Neuron (in vitro differentiated cells): ENCODE data around the gene SH2D3A.
"Not testable (repeated sequence)": the region's sequence is repeated elsewhere in the genome, so short reads cannot be mapped to it uniquely, and the experiment has no call there.

Experiments
- H2AFZ ChIP-seq: one replicate; pipeline ENCODE4 v1.6.1; 2013; ENCODE audit warnings: low read depth, mild to moderate bottlenecking, inconsistent platforms, low read length, moderate library complexity
- H3K27me3 ChIP-seq: one replicate; pipeline ENCODE4 v1.6.1; 2013; ENCODE audit warnings: low read length; ENCODE audit not compliant: insufficient read depth
- H3K36me3 ChIP-seq: one replicate; pipeline ENCODE4 v1.6.1; 2013; ENCODE audit warnings: low read length; ENCODE audit not compliant: insufficient read depth
- H3K4me1 ChIP-seq: one replicate; pipeline ENCODE4 v1.6.1; 2013; ENCODE audit warnings: low read length; ENCODE audit not compliant: insufficient read depth
- H3K4me3 ChIP-seq: 2 replicates; pipeline ENCODE4 v1.5.1; 2013; ENCODE audit warnings: mild to moderate bottlenecking, low read length, moderate library complexity
- H3K9me3 ChIP-seq: one replicate; pipeline ENCODE4 v1.6.1; 2013; ENCODE audit warnings: low read length

Gene SH2D3A

DNA sequence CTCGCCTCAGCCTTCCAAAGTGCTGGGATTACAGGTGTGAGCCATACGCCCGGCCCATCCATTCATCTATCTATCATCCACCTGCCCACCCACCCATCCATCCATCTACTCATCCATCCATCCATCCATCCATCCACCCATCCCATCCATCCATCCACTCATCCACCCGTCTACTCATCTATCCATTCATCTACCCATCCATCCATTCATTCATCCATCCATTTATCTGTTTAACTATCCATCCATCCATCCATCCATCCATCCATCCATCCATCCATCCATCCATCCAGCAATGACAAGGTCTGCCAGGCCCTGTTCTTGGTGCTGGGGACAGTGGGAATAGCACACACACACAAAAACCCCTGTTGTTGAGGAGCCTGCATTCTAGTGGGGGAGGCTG, 9.8 kb upstream of the SH2D3A start:
- Histone ChIP-seq H3K4me3 (no peak overlapping the region), H3K36me3 (no peaks in the 10 kb centered on the region), H3K27me3 (no peaks in the 10 kb centered on the region), H2AFZ (no peak overlapping the region), H3K4me1 (no peaks in the 10 kb centered on the region), H3K9me3 (no peaks in the 10 kb centered on the region)

DNA sequence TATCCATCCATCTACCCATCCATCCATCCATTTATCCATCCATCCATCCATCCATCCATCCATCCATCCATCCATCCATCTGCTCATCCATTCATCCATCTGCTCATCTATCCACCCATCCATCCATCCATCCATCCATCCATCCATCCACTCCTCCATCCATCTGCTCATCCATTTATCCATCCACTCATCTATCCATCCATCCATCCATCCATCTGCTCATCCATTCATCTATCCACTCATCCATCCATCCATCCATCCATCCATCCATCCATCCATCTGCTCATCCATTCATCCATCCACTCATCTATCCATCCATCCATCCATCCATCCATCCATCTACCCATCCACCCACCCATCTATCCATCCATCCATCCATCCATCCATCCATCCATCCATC, 8.8 kb upstream of the SH2D3A start:
- H2AFZ ChIP-seq, H3K4me3 ChIP-seq, H3K27me3 ChIP-seq, H3K9me3 ChIP-seq, H3K36me3 ChIP-seq, H3K4me1 ChIP-seq: not testable (repeated sequence)

DNA sequence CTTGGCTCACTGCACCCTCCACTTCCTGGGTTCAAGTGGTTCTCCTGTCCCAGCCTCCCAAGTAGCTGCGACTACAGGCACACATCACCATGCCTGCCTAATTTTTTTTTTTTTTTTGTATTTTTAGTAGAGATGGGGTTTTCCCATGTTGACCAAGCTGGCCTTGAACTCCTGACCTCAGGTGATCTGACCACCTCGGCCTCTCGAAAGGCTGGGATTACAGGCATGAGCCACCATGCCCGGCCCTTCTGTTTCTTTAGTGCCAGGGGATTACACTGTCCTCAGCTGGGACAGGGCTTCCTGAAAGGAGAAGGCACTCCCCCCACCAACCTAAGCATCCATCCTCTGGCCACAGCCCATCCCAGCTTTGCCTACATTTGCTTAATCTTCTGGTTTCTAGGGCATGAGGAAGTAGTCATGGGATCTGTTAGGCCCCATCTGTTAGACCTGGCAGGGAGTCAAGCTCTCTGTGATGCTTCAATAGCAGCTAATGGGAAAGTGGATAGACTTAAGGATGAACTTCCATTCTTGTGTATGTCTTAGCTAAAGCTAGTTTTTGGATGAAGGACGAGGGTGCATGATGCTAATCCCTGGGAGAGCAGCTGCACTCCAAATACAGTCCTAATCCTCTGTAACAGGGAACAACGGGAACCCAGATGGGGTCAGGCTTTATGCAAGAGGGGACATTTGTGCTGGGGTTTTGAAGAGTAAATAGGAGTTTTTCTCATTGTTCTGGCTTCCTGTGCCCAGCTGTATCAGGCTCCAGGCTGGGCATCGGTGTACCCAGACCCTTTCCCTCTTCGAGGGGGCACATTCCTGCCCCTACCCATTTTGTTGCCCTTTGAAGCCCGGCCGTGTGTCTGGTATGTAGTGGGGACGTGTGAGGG, 7.8 kb upstream of the SH2D3A start:
- Histone ChIP-seq H3K9me3 (no peaks in the 10 kb centered on the region), H3K27me3 (no peaks in the 10 kb centered on the region), H3K4me3 (no peak overlapping the region), H3K36me3 (no peaks in the 10 kb centered on the region), H2AFZ (no peak overlapping the region), H3K4me1 (no peaks in the 10 kb centered on the region)

DNA sequence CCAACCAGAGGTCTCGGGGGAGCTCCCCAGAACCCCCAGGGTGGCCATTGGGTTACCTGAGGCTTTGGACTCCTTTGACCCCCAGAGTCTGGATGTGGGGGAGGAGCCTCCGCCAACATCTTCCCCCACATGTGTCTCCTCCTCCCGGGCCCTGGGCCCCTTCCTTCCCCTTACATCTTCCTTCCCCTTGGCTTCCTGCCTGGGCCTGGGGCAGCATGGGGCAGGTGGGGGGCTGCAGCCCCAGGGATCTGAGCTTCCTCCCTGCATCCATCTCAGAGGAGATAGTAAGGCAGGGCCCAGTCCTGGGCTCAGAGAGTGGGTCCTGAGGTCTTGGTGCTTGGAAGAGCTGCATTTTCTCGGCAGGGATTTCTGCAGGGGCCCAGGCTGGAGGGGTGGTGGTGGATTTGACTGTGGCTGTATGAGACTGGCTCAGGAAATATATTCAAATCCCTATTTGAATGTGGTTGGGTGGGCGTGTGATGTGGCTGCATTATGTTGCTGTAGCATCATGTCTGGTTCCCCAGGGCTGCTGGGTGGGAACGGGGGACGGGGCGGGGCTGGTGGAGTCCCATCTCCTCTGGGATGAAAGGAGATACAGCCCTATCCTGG, 6.2 kb upstream of the SH2D3A start:
- Histone ChIP-seq H3K9me3 (no peaks in the 10 kb centered on the region), H3K4me3 (no peak overlapping the region), H3K4me1 (no peaks in the 10 kb centered on the region), H3K36me3 (no peaks in the 10 kb centered on the region), H3K27me3 (peaks cover under 1% of the 10 kb centered on the region), H2AFZ (no peak overlapping the region)

DNA sequence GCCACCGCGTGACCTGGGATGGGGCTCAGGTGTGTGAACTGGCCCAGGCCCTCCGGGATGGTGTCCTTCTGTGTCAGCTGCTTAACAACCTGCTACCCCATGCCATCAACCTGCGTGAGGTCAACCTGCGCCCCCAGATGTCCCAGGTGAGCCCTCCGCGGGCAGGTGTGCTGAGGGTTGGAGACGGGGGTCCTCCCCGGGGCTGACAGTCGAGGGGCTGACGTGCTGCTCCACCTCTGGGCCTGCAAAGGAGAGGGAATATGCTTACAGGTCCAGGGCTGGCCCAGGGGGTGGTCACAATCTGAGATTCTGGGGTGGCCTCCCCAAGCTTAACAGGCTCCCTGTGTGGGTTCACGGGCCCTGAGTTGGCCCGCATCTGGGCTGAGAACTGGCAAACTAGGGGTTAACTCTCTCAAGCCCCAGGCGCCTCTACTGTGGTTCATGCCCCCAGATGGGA, 5.7 kb upstream of the SH2D3A start:
- H3K4me1 ChIP-seq = no peaks in the 10 kb centered on the region
- no peak overlapping the region for H2AFZ ChIP-seq
- no peaks in the 10 kb centered on the region for H3K9me3 ChIP-seq
- H3K4me3 ChIP-seq = no peak overlapping the region
- no peaks in the 10 kb centered on the region for H3K36me3 ChIP-seq
- H3K27me3 ChIP-seq = peaks cover 6% of the 10 kb centered on the region

DNA sequence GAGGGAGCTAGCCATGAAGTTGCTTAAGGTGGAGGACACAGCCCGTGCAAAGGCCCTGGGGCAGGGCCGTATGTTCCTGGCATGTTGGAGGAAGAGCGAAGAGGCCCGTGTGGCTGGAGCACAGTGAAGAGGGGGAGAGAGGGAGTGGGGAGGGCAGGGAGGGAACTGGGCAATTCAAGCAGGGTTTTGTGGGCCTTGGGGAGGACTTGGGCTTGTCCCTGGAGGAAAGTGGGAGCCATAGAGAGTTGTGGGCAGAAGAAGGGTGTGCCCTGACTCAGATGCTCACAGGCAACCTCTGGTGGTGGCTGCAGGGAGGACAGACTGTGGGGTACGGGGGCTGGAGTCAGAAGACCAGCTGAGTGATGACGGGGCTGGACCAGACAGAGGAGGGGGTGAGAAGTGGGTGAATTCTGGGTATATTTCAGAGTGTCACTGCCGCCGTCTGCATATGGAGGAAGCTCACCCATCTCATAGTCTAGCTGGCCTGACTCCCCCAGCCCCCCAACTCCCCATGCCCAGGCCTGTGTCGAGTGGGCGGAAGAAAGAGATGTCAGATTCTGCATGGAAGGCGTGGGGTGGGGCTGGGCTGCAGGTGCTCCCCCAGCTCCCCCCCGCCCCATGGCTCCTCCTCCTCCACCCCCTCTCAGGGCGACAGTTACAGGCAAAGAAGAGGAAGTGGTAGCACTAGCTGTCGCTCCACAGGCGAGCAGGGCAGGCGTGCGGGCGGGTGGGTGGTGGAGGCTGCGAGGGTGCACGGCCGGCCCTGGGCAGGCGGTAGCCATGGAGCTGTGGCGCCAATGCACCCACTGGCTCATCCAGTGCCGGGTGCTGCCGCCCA, 5.0 kb upstream of the SH2D3A start, which contains the start of gene VAV1:
VAV1 (plus strand) TSS at position 681 of the 838 bp plus-strand sequence; CDS start at position 781, 100 bp downstream.
- Histone ChIP-seq H3K4me3 (no peak within 1 kb of the TSS), H3K4me1 (no peaks in the 10 kb centered on the region), H3K9me3 (no peaks in the 10 kb centered on the region), H2AFZ (no peak within 1 kb of the TSS), H3K27me3 (peaks cover 12% of the 10 kb centered on the region), H3K36me3 (no peaks in the 10 kb centered on the region)

DNA sequence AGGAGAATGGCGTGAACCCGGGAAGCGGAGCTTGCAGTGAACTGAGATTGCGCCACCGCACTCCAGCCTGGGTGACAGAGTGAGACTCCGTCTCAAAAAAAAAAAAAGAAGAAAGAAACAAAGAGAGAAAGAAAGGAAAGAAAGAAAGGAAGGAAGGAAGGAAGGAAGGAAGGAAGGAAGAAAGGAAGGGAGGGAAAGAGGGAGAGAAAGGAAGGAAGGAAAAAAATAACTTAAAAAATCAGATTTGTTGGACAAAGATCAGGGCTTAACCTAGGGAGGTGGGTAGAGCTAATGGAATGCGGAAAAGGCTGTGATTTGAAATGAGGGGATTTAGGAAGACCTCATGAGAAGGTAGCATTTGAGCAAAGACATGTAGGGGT, 4.4 kb upstream of the SH2D3A start:
- not testable (repeated sequence) for H3K36me3 ChIP-seq, H2AFZ ChIP-seq

DNA sequence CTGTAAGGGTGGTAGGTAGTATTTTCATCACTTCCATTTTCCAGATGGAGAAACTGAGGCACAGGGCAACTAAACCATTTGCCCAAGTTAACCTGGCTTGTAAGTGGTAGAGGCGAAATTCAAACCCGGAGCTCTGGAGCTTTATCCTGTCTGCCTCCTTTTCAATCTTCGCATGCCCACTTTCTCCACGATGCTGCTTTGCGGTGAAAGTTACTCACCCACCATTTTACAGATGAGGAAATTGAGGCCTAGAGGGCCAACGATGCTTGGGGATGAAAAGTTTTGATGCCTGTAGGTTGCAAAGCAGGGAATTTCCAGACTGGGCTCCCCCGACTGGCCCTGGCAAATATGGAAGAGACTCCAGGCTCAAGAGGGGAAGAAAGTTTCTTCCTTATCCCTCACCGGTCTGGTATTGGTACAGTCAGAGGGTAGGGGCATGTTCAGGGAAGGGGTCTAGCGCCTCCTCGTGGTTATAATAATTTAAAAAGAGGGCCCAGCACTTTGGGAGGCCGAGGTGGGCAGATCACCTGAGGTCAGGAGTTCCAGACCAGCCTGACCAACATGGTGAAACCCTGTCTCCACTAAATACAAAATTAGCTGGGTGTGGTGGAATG, 1.9 kb upstream of the SH2D3A start:
- Histone ChIP-seq H3K9me3 (no peaks in the 10 kb centered on the region), H3K4me1 (no peaks in the 10 kb centered on the region), H3K36me3 (no peaks in the 10 kb centered on the region), H3K4me3 (no peak overlapping the region), H2AFZ (no peak overlapping the region), H3K27me3 (peaks cover 28% of the 10 kb centered on the region)

More for the DNA sequence above, 4.4 kb upstream of the SH2D3A start:
- H3K9me3 ChIP-seq, H3K4me1 ChIP-seq, H3K4me3 ChIP-seq: not testable (repeated sequence)
- H3K27me3 ChIP-seq = peaks cover 18% of the 10 kb centered on the region

DNA sequence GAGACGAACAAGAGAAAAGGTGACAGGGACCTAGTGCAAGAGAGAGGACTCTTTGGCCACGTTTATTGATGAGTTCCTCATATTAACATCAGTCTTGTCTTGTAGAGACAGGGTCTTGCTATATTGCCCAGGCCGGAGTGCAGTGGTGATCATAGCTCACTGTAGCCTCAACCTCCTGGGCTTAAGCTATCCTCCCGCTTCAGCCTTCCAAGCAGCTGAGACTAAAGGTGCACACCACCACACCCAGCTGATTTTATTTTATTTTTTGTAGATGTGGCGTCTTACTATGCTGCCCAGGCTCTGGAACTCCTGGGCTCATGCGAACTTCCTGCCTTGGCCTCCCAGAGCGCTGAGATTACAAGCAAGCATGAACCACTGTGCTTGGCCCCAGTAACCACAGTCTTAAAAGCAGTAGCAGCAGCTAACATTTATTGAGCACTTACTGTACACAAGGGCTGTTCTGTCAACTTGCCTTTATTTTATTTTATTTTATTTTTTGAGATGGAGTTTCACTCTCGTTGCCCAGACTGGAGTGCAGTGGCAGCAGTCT, 1.1 kb upstream of the SH2D3A start:
- Histone ChIP-seq H3K4me1 (no peaks in the 10 kb centered on the region), H3K27me3 (peaks cover 28% of the 10 kb centered on the region), H3K4me3 (no peak overlapping the region), H2AFZ (no peak overlapping the region), H3K9me3 (no peaks in the 10 kb centered on the region), H3K36me3 (no peaks in the 10 kb centered on the region)

DNA sequence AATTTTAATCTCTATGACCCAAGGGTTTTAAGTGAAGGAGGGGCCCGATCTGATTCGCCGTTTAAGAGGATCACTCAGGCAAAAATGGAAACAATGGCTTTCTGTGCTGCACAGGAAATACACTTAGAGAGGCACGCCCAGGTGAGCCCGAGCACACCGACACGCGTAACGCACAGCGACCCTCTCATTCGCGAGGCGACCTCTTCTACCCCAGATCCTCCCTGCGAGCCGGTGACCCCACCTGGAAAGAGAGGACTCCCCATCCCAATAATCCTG, 216 bp downstream of the SH2D3A start:
- H3K27me3 ChIP-seq = peaks cover 28% of the 10 kb centered on the region
- no peaks in the 10 kb centered on the region for H3K36me3 ChIP-seq
- no peak overlapping the region for H3K4me3 ChIP-seq
- no peak overlapping the region for H2AFZ ChIP-seq
- H3K4me1 ChIP-seq = no peaks in the 10 kb centered on the region
- H3K9me3 ChIP-seq = no peaks in the 10 kb centered on the region

DNA sequence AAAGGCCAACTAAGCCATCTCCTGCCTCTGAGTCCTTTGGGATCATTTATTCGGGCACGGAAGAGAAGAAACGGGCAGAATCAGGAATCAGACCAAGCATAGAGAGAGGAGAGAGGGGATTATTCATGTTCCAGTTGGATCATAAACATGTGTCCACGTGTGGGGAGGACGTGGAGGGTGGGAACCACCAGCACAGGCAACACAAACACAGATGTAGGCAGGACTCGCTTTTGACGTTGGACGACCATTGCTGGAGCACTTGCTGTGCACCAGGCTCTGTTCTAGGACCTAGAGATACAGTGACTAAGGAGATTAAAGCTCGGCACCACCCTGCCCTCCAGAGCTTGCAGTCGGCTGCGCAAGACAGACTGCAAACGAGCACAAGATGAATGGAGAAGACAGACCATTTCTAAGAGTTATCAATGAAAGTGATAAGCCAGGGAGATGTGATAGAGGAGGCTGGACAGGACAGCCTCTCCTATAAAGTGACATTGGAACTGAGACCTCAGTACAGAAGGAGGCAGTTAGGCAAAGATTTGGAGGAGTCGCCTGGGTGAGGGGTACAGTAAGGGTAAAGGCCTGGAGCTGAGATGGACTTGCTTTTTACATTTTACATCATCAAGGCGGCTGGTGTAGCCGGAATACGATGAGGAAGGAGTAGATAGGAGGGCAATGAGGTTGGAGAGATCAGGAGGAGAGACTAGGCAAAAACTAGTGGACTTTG, 716 bp downstream of the SH2D3A start:
- Histone ChIP-seq H3K9me3 (no peaks in the 10 kb centered on the region), H3K4me3 (no peak overlapping the region), H3K36me3 (no peaks in the 10 kb centered on the region), H2AFZ (no peak overlapping the region), H3K4me1 (no peaks in the 10 kb centered on the region), H3K27me3 (peaks cover 28% of the 10 kb centered on the region)

DNA sequence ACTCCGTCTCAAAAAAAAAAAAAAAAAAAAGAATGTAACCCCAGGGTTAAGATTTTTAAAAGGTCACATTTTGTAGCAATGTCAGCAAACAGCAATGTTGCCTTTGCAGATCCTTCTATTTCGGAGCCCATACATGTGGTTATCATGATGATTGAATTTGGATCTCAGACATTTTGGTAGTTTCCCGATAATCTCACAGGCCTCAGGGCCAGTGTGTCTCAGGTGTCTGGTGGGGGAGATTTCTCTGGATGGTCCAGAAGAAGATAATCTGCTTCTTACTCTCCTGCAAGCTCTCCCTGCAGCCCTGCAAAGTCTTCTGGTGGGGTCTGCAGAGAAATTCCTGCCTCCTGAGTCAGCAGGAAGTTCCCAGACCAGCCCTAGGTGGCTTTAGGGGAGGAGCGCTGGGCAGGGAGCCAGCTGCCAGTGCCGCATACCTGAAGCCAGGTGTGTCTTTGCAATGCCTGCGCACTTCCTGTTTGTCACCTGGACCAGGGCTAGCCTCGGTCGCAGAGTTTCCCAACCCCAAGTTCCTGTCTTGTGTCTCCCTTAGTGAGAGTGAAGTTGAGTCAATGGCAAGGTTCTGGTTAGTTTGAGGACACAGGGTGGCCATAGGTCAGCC, 1.4 kb downstream of the SH2D3A start:
- H3K27me3 ChIP-seq = peaks cover 28% of the 10 kb centered on the region
- H2AFZ ChIP-seq = no peak overlapping the region
- no peaks in the 10 kb centered on the region for H3K9me3 ChIP-seq
- no peaks in the 10 kb centered on the region for H3K36me3 ChIP-seq
- H3K4me1 ChIP-seq = no peaks in the 10 kb centered on the region
- no peak overlapping the region for H3K4me3 ChIP-seq
